Fibroblast of skin of right quadriceps (primary cell): ENCODE data around the gene LRIG1.

ENCODE experiments used
- DNase-seq: peaks from one replicate; pipeline ENCODE4 v3.0.0-alpha.2; 2013

Gene LRIG1

GRCh38 chr3:66415867-66416428 lies 84.9 kb downstream of the LRIG1 start:
- no peak for DNase-seq

GRCh38 chr3:66414846-66415245 lies 86.0 kb downstream of the LRIG1 start:
- no peak for DNase-seq

- peak; percentile 97 for DNase-seq
Measured at GRCh38 chr3:66413151-66413751, 87.6 kb downstream of the LRIG1 start.

- DNase-seq = no peak
Measured at GRCh38 chr3:66411961-66412887, 88.6 kb downstream of the LRIG1 start.

GRCh38 chr3:66411474-66411873 lies 89.3 kb downstream of the LRIG1 start:
- no peak for DNase-seq

GRCh38 chr3:66410976-66411375 lies 89.8 kb downstream of the LRIG1 start:
- no peak for DNase-seq

- DNase-seq = no peak
Measured at GRCh38 chr3:66409771-66410754, 90.8 kb downstream of the LRIG1 start.

- DNase-seq = peak; percentile 44
Measured at GRCh38 chr3:66407611-66408218, 93.1 kb downstream of the LRIG1 start.

- no peak for DNase-seq
Measured at GRCh38 chr3:66406831-66407610, 93.8 kb downstream of the LRIG1 start.

GRCh38 chr3:66406163-66406562 lies 94.7 kb downstream of the LRIG1 start:
- no peak for DNase-seq

GRCh38 chr3:66405701-66406091 lies 95.1 kb downstream of the LRIG1 start:
- peak; percentile 55 for DNase-seq

GRCh38 chr3:66404903-66405700 lies 95.7 kb downstream of the LRIG1 start:
- DNase-seq = no peak

GRCh38 chr3:66404197-66404596 lies 96.6 kb downstream of the LRIG1 start:
- DNase-seq = no peak

- no peak for DNase-seq
Measured at GRCh38 chr3:66403323-66403990, 97.4 kb downstream of the LRIG1 start.

GRCh38 chr3:66402596-66403290 lies 98.1 kb downstream of the LRIG1 start:
- no peak for DNase-seq

GRCh38 chr3:66401675-66402491 lies 98.9 kb downstream of the LRIG1 start:
- DNase-seq = no peak

- DNase-seq = peak; percentile 35
Measured at GRCh38 chr3:66401157-66401550, 99.7 kb downstream of the LRIG1 start.

- DNase-seq = no peak
Measured at GRCh38 chr3:66400411-66401156, 100.2 kb downstream of the LRIG1 start.
